ENCODE measurements around the gene FCHSD1.

FCHSD1 gene

GRCh38 chr5:141674747-141675146, 23.5 kb upstream of the FCHSD1 start:
- H3K4me3 ChIP-seq (ENCODE audit: low read depth, low read length) = no peak overlapping the region
- TF ChIP-seq CTCF (IDR thresholded peaks at IDR 0.05; ENCODE audit: low read depth, low read length, missing control alignments) = no peak
- DNase-seq (ENCODE audit: low read depth) = no peak

GRCh38 chr5:141672841-141673813, 21.9 kb upstream of the FCHSD1 start:
- DNase-seq (ENCODE audit: low read depth) = no peak
- H3K4me3 ChIP-seq (ENCODE audit: low read depth, low read length) = no peak overlapping the region
- TF ChIP-seq CTCF (IDR thresholded peaks at IDR 0.05; ENCODE audit: low read depth, low read length, missing control alignments) = no peak

- no peak for DNase-seq (ENCODE audit: low read depth)
- no peak overlapping the region for H3K4me3 ChIP-seq (ENCODE audit: low read depth, low read length)
- TF ChIP-seq CTCF (IDR thresholded peaks at IDR 0.05; ENCODE audit: low read depth, low read length, missing control alignments) = no peak
Measured at GRCh38 chr5:141672071-141672840, 21.0 kb upstream of the FCHSD1 start.

- no peak overlapping the region for H3K4me3 ChIP-seq (ENCODE audit: low read depth, low read length)
- peak; percentile 22 for TF ChIP-seq CTCF (IDR thresholded peaks at IDR 0.05; ENCODE audit: low read depth, low read length, missing control alignments)
- no peak for DNase-seq (ENCODE audit: low read depth)
Measured at GRCh38 chr5:141669520-141669919, 18.3 kb upstream of the FCHSD1 start.

GRCh38 chr5:141668601-141669265, 17.5 kb upstream of the FCHSD1 start:
- TF ChIP-seq CTCF (IDR thresholded peaks at IDR 0.05; ENCODE audit: low read depth, low read length, missing control alignments) = no peak
- no peak for DNase-seq (ENCODE audit: low read depth)
- no peak overlapping the region for H3K4me3 ChIP-seq (ENCODE audit: low read depth, low read length)

- no peak overlapping the region for H3K4me3 ChIP-seq (ENCODE audit: low read depth, low read length)
- no peak for TF ChIP-seq CTCF (IDR thresholded peaks at IDR 0.05; ENCODE audit: low read depth, low read length, missing control alignments)
- DNase-seq (ENCODE audit: low read depth) = no peak
Measured at GRCh38 chr5:141665995-141666940, 15.1 kb upstream of the FCHSD1 start.
